ENCODE measurements around the gene ZNF710.
"Not testable (repeated sequence)": the region's sequence is repeated elsewhere in the genome, so short reads cannot be mapped to it uniquely, and the experiment has no call there.

ZNF710 gene, protein sequence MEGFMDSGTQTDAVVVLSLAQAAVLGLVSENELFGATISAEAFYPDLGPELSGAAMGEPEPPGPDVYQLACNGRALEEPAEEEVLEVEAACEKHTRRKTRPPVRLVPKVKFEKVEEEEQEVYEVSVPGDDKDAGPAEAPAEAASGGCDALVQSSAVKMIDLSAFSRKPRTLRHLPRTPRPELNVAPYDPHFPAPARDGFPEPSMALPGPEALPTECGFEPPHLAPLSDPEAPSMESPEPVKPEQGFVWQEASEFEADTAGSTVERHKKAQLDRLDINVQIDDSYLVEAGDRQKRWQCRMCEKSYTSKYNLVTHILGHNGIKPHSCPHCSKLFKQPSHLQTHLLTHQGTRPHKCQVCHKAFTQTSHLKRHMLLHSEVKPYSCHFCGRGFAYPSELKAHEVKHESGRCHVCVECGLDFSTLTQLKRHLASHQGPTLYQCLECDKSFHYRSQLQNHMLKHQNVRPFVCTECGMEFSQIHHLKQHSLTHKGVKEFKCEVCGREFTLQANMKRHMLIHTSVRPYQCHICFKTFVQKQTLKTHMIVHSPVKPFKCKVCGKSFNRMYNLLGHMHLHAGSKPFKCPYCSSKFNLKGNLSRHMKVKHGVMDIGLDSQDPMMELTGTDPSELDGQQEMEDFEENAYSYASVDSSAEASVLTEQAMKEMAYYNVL

DNA sequence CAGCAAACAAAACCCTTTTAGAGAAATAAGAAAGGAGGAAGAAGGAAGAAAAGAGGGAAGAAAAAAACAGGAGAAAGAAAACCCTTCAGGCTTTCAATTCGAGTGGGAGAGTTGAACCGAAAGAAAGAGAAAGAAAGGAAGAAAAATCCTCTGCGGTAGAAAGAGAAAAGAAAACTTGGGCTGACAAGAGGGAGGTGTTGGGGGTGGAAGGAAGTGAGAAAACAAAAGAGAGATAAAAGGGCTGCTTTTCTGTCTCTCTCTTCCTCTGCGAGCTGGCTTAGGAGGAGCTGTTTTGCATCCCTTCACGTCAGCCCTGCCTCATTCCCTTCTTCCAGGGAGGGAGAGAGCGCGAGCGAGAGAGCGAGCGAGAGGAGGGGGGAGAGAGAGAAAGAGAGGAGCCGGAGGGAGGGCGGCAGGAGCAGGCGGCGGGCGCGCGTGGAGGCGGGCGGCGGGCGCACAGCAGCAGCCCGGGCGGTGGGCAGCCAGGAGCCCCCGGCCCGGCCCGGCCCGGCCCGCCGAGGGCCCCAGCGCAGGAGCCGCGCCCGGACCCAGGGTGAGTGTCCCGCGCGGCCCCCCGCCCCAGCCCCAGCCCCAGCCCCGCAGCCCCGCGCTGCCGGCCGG is at the start of gene ZNF710:
ZNF710 (plus strand) TSS at position 263 of the 621 bp plus-strand sequence. CDS start 65,814 bp downstream, outside the sequence.
- Histone ChIP-seq H3K9ac (ENCODE audit: low read length) (peak within 1 kb of the TSS; percentile 71), H3K27me3 (ENCODE audit: control insufficient read depth, insufficient read depth, low read length) (no peaks in the 10 kb centered on the region), H3K27ac (ENCODE audit: low read depth, low read length) (peak within 1 kb of the TSS; percentile 81), H3K4me1 (ENCODE audit: control insufficient read depth, insufficient read depth, low read length) (peaks cover 3% of the 10 kb centered on the region), H3K4me3 (ENCODE audit: low read length) (peak within 1 kb of the TSS; percentile 85), H3K36me3 (ENCODE audit: control insufficient read depth, insufficient read depth, low read length) (no peaks in the 10 kb centered on the region)

DNA sequence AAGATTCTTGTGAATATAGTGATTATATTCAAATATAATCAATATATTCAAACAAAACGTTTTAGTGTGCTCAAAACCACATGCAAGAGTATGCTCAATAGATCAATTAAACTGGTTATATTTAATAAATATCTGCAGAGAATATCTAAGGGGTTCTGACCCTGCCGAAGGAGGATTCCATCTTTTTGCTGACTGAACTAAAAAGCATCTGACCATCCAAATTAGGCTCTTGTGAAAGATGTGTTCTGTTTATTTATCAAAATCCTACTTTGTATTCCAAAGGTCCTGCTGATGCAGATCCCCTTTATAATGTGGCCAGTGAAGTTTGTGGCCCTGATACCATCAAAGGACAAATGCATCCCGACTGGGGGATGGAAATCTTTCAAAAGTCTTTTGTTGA is 46.6 kb upstream of the ZNF710 start:
- no peak overlapping the region for H3K4me3 ChIP-seq (ENCODE audit: low read length)
- no peaks in the 10 kb centered on the region for H3K36me3 ChIP-seq (ENCODE audit: control insufficient read depth, insufficient read depth, low read length)
- no peaks in the 10 kb centered on the region for H3K27me3 ChIP-seq (ENCODE audit: control insufficient read depth, insufficient read depth, low read length)
- H3K27ac ChIP-seq (ENCODE audit: low read depth, low read length), result no peak overlapping the region
- H3K9ac ChIP-seq (ENCODE audit: low read length), result no peak overlapping the region
- no peaks in the 10 kb centered on the region for H3K4me1 ChIP-seq (ENCODE audit: control insufficient read depth, insufficient read depth, low read length)

DNA sequence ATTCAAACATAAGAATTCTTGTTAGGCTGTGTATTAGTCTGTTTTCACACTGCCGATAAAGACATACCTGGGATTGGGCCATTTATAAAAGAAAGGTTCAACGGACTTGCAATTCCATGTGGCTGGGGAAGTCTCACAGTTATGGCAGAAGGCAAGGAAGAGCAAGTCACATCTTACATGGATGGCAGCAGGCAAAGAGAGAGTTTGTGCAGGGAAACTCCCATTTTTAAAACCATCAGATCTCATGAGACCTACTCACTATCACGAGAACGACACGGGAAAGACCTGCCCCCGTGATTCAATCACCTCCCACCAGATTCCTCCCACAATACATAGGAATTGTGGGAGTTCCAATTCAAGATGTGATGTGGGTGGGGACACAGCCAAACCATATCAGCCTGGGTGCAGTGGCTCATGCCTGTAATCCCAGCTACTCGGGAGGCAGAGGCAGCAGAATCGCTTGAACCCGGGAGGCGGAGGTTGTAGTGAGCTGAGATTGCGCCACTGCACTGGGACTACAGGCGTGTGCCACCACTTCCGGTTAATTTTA is 45.6 kb upstream of the ZNF710 start:
- not testable (repeated sequence) for H3K4me1 ChIP-seq (ENCODE audit: control insufficient read depth, insufficient read depth, low read length); H3K9ac ChIP-seq (ENCODE audit: low read length); H3K4me3 ChIP-seq (ENCODE audit: low read length); H3K36me3 ChIP-seq (ENCODE audit: control insufficient read depth, insufficient read depth, low read length); H3K27me3 ChIP-seq (ENCODE audit: control insufficient read depth, insufficient read depth, low read length); H3K27ac ChIP-seq (ENCODE audit: low read depth, low read length)

DNA sequence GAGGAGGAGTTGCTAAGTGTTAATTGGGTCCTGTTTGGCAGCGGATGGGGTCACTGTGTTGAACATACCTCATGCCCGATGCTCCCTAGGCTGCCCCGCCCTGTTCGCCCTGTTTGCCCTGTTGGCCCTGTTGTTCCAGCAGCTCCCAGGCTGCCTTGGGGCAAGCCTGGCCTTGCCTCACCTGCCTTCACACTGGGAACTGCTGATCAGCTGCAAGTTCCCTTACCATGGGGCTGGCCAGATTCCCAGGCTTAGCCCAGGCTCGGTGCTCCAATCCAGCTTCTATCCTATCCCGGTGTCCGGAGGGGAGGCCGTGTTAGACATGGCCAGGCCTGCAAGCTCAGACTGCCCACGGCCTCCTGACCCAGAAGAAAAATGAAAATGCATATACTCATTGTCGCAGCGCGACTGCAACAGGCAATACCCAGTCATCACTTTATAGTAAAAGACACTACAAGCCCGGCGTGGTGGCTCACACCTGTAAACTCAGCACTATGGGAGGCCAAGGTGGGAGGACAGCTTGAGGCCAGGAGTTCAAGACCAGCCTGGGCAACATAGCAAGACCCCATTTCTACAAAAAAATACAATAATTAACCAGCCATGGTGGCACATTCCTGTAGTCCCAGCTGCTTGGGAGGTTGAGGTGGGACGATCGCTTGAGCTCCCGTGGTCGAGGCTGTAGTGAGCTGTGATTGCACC is 42.9 kb upstream of the ZNF710 start:
- Histone ChIP-seq H3K36me3 (ENCODE audit: control insufficient read depth, insufficient read depth, low read length) (no peaks in the 10 kb centered on the region), H3K9ac (ENCODE audit: low read length) (no peak overlapping the region), H3K27ac (ENCODE audit: low read depth, low read length) (no peak overlapping the region), H3K4me3 (ENCODE audit: low read length) (no peak overlapping the region), H3K27me3 (ENCODE audit: control insufficient read depth, insufficient read depth, low read length) (no peaks in the 10 kb centered on the region), H3K4me1 (ENCODE audit: control insufficient read depth, insufficient read depth, low read length) (no peaks in the 10 kb centered on the region)

DNA sequence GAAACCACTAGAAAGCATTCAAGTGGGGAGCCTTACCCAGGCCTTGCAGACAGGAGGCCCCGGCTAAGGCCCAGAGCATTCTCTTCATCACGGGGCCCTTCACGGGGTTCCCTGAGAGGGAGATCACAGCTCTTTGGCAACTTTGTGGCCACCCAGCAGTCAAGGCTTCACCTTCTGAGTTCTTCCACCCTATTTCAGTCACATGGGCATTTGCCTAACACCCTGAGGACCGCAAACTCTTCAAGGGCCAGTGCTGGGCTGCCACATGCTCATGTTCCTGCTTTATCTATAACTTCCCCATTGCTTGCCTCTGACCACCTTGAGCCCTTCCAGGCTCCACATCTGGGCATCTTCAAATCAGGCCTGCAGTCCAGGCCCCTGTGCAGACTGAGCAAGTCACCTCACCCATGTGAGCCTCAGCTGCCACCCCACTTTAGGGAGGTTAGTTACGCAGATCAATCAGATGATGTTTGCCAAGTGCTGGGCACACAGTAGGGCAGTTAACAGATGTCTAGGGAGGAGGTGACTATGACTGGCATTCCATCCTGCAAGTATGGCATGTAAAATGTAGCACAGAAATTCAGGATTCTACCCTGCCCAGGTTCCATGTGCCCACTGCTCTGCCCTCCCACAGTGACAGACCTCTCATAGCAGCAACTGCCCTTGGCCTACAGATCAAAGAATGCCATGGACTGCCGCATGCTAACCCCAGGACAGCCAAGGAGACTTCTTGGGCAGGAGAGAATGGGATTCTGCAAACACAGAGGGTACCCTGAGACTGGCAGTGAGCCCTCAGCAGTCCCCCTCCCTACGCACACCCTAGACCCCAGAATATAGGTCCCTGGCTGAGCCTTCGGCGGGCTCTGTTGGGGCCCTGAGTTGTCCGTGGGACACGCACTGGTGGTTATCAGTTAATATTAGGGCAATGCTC is 37.6 kb upstream of the ZNF710 start:
- H3K4me1 ChIP-seq (ENCODE audit: control insufficient read depth, insufficient read depth, low read length), result no peaks in the 10 kb centered on the region
- H3K27ac ChIP-seq (ENCODE audit: low read depth, low read length), result no peak overlapping the region
- H3K27me3 ChIP-seq (ENCODE audit: control insufficient read depth, insufficient read depth, low read length), result no peaks in the 10 kb centered on the region
- H3K4me3 ChIP-seq (ENCODE audit: low read length), result no peak overlapping the region
- no peaks in the 10 kb centered on the region for H3K36me3 ChIP-seq (ENCODE audit: control insufficient read depth, insufficient read depth, low read length)
- H3K9ac ChIP-seq (ENCODE audit: low read length), result no peak overlapping the region

DNA sequence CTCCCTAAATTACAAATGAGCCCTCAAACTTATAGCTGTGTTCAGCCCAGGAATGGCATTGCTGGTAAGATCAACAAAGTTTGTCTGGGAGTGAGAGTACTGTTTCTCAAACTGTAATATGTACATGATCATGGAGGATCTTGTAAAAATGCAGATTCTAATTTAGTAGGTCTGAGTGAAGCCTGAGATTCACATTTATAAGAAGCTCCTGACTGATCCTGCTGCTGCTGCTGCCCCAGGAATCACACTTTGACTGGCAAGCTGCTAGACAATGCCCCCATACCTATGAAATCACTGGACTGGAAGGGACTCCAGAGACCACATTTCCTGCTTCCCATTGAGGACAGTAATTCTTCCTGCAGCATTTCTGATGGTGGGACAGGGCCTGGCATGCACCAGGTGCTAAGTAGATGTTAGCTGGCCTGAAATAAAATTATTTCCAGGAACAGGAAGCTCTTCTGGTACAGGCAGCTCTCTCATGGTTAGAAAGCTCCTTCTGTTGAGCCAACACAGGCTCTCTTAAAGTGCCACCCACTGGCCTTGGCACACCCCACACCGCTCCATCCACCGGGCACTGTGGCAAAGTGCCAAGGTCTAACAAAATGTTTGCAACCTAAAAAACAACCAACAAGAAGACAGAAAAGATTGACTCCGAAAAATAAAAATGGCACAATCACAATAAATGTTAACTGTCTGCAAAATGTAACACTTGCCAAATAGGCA is 36.7 kb upstream of the ZNF710 start:
- H3K27ac ChIP-seq (ENCODE audit: low read depth, low read length), result no peak overlapping the region
- H3K27me3 ChIP-seq (ENCODE audit: control insufficient read depth, insufficient read depth, low read length), result no peaks in the 10 kb centered on the region
- no peak overlapping the region for H3K9ac ChIP-seq (ENCODE audit: low read length)
- no peaks in the 10 kb centered on the region for H3K36me3 ChIP-seq (ENCODE audit: control insufficient read depth, insufficient read depth, low read length)
- H3K4me3 ChIP-seq (ENCODE audit: low read length), result no peak overlapping the region
- H3K4me1 ChIP-seq (ENCODE audit: control insufficient read depth, insufficient read depth, low read length), result no peaks in the 10 kb centered on the region

DNA sequence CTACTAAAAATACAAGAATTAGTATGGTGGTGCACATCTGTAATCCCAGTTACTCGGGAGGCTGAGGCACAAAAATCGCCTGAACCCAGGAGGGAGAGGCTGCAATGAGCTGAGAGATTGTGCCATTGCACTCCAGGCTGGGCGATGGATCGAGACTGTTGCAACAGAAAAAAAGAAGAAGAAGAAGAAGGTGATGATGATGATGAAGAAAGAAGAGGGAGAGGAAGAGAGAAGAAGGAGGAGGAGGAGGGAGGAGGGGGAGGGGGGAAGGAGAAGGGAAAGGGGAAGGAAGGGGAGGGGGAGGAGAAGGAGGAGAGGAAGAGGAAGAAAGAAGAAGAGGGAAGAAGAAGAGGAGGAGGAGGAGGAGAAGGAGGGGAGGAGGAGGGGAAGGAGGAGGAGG is 33.2 kb upstream of the ZNF710 start:
- Histone ChIP-seq H3K4me1 (ENCODE audit: control insufficient read depth, insufficient read depth, low read length) (no peaks in the 10 kb centered on the region), H3K9ac (ENCODE audit: low read length) (no peak overlapping the region), H3K36me3 (ENCODE audit: control insufficient read depth, insufficient read depth, low read length) (no peaks in the 10 kb centered on the region), H3K27me3 (ENCODE audit: control insufficient read depth, insufficient read depth, low read length) (no peaks in the 10 kb centered on the region), H3K4me3 (ENCODE audit: low read length) (no peak overlapping the region), H3K27ac (ENCODE audit: low read depth, low read length) (no peak overlapping the region)

DNA sequence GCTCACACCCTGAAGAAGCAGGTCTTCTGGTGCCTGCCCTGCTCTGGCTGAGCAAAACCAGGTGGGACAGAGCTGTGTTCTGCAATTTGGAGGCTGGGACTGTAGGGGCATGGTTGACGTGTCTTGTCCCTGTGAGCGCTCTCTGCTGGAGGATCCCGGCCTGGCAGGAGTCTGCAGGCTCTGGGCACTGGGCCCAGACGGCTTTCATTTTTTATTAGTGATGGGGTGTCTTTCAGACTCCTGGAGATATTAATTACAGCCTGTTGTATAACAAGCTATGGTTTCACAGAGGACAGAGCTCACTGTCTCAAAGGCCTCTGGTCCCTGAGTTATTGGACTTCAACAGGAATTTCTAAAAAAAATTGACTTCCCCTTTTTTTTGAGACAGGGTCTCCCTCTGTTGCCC is 29.5 kb upstream of the ZNF710 start:
- Histone ChIP-seq H3K9ac (ENCODE audit: low read length) (no peak overlapping the region), H3K4me3 (ENCODE audit: low read length) (no peak overlapping the region), H3K27me3 (ENCODE audit: control insufficient read depth, insufficient read depth, low read length) (no peaks in the 10 kb centered on the region), H3K27ac (ENCODE audit: low read depth, low read length) (no peak overlapping the region), H3K4me1 (ENCODE audit: control insufficient read depth, insufficient read depth, low read length) (no peaks in the 10 kb centered on the region), H3K36me3 (ENCODE audit: control insufficient read depth, insufficient read depth, low read length) (no peaks in the 10 kb centered on the region)

DNA sequence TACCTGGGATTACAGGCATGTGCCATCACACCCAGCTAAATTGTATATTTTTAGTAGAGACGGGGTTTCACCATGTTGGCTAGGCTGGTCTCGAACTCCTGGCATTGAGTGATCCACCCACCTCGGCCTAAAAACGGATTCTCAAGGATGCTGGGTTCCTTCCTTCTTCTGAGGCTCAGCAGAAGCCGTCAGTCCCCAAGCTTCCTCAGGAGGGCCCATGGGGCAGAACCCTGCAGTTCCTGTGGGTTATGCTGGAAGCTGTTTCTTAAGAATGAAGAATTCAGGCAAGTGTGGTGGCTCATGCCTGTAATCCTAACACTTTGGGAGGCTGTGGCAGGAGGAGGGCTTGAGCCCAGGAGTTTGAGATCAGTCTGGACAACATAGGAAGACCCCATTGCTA is 29.0 kb upstream of the ZNF710 start:
- Histone ChIP-seq H3K27me3 (ENCODE audit: control insufficient read depth, insufficient read depth, low read length) (no peaks in the 10 kb centered on the region), H3K36me3 (ENCODE audit: control insufficient read depth, insufficient read depth, low read length) (no peaks in the 10 kb centered on the region), H3K27ac (ENCODE audit: low read depth, low read length) (no peak overlapping the region), H3K4me3 (ENCODE audit: low read length) (no peak overlapping the region), H3K4me1 (ENCODE audit: control insufficient read depth, insufficient read depth, low read length) (no peaks in the 10 kb centered on the region), H3K9ac (ENCODE audit: low read length) (no peak overlapping the region)

DNA sequence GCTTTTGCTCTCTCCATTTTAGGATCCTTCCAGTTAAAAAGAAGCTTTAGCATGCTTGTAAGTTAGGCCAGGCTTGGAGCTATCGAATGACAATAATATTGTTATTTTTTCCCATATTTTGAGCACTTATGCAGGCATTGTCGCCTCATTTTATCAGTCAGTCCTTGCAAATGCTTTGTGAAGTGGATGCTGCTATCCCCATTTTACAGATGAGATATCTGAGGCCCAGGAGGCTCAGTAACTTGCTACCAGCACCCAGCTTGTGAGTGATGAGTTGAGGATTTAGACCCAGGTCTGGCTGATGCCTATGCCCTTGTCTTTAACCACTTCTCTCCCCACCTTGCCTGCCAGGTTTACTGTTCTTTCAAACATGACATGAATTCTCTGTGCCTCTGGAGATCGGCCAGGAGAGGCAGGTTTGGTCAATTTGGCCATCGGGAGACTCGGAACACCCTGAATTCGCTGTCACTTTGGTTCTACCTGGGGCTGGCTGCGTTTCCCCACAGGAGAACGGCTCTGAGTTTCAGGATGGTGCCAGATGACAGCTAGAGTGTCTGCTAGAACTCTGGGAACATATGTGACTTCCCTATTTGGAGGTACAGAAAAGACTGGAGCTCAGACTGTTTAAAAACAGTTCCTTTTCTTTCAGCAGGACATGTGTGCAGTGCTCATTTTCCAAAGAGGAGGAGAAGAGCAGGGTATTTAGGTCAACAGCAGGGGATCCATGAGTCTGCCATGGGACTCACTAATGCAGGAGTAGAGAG is 25.5 kb upstream of the ZNF710 start:
- no peak overlapping the region for H3K4me3 ChIP-seq (ENCODE audit: low read length)
- no peak overlapping the region for H3K9ac ChIP-seq (ENCODE audit: low read length)
- H3K36me3 ChIP-seq (ENCODE audit: control insufficient read depth, insufficient read depth, low read length), result no peaks in the 10 kb centered on the region
- H3K4me1 ChIP-seq (ENCODE audit: control insufficient read depth, insufficient read depth, low read length), result no peaks in the 10 kb centered on the region
- no peaks in the 10 kb centered on the region for H3K27me3 ChIP-seq (ENCODE audit: control insufficient read depth, insufficient read depth, low read length)
- no peak overlapping the region for H3K27ac ChIP-seq (ENCODE audit: low read depth, low read length)

Data from rectal smooth muscle tissue (tissue), 1 donor.